Fibroblast of the conjunctiva (primary cell): ENCODE results near the gene TNNI2.
"Not testable (repeated sequence)": the region's sequence is repeated elsewhere in the genome, so short reads cannot be mapped to it uniquely, and the experiment has no call there.

ENCODE experiments used
- DNase-seq: peaks from one replicate; pipeline ENCODE4 v3.0.0-alpha.2; 2010; ENCODE audit warnings: low read depth

TNNI2 gene

GRCh38 chr11:1838426-1839144 is at the start of gene TNNI2:
TSS of gene TNNI2 (plus strand) at chr11:1838981. CDS start at chr11:1839697, 716 bp downstream.
- no peak for DNase-seq

GRCh38 chr11:1791912-1792311 is 46.9 kb upstream of the TNNI2 start:
- DNase-seq: no peak

GRCh38 chr11:1792461-1792860 is 46.3 kb upstream of the TNNI2 start:
- no peak for DNase-seq

- no peak for DNase-seq
These were observed 45.7 kb upstream of the TNNI2 start for GRCh38 chr11:1793081-1793480.

GRCh38 chr11:1796413-1797011 is 42.3 kb upstream of the TNNI2 start:
- no peak for DNase-seq

GRCh38 chr11:1797391-1798125 is 41.2 kb upstream of the TNNI2 start:
- DNase-seq: no peak

- DNase-seq: no peak
These were observed 35.5 kb upstream of the TNNI2 start for GRCh38 chr11:1803246-1803645.

- DNase-seq: not testable (repeated sequence)
These were observed 34.8 kb upstream of the TNNI2 start for GRCh38 chr11:1803835-1804519.

GRCh38 chr11:1805525-1805924 is 33.3 kb upstream of the TNNI2 start:
- DNase-seq: no peak

GRCh38 chr11:1807264-1807995 is 31.4 kb upstream of the TNNI2 start:
- no peak for DNase-seq

- DNase-seq: no peak
These were observed 28.0 kb upstream of the TNNI2 start for GRCh38 chr11:1810761-1811160.

GRCh38 chr11:1812274-1812673 is 26.5 kb upstream of the TNNI2 start:
- DNase-seq: no peak

GRCh38 chr11:1812801-1813200 is 26.0 kb upstream of the TNNI2 start:
- no peak for DNase-seq

GRCh38 chr11:1813356-1813755 is 25.4 kb upstream of the TNNI2 start:
- DNase-seq: not testable (repeated sequence)

GRCh38 chr11:1814691-1815090 is 24.1 kb upstream of the TNNI2 start:
- no peak for DNase-seq

GRCh38 chr11:1815311-1815710 is 23.5 kb upstream of the TNNI2 start:
- DNase-seq: no peak

GRCh38 chr11:1815751-1816150 is 23.0 kb upstream of the TNNI2 start:
- no peak for DNase-seq

- DNase-seq: no peak
These were observed 21.8 kb upstream of the TNNI2 start for GRCh38 chr11:1817000-1817399.

- DNase-seq: no peak
These were observed 21.3 kb upstream of the TNNI2 start for GRCh38 chr11:1817511-1817910.

GRCh38 chr11:1819074-1819473 is 19.7 kb upstream of the TNNI2 start:
- no peak for DNase-seq

- no peak for DNase-seq
These were observed 18.1 kb upstream of the TNNI2 start for GRCh38 chr11:1820463-1821325.
